ENCODE measurements around the gene FAM240A.

- TF ChIP-seq REST (IDR thresholded peaks at IDR 0.05; ENCODE audit: insufficient read depth in 1 of 2, low read depth in 2 of 2, low read length in 2 of 2) (no peak), POLR2AphosphoS5 (IDR thresholded peaks at IDR 0.05; ENCODE audit: low read depth, low read length) (no peak), TAF1 (IDR thresholded peaks at IDR 0.05; ENCODE audit: borderline replicate concordance, insufficient read depth, low read length) (no peak)
These were observed 20.5 kb downstream of the FAM240A start for GRCh38 chr3:46632792-46633191.
